GM18951 (cell line): ENCODE measurements around the gene IGF2R.

ENCODE experiments used
- POLR2A ChIP-seq: IDR thresholded peaks from 4 replicates; pipeline ENCODE4 v1.6.1; 2011; ENCODE audit warnings: mild to moderate bottlenecking; ENCODE audit not compliant: insufficient read length, insufficient read depth; ENCODE audit errors: extremely low read depth
- in situ Hi-C: fragments of 300-500 bp; cut with MboI; formaldehyde crosslinking; loops from one replicate; pipeline ENCODE4 v1.12.0; 2022; ENCODE audit warnings: low sequenced_read_pairs, mixed read lengths, inconsistent platforms; ENCODE audit not compliant: unreplicated experiment

Gene IGF2R

DNA sequence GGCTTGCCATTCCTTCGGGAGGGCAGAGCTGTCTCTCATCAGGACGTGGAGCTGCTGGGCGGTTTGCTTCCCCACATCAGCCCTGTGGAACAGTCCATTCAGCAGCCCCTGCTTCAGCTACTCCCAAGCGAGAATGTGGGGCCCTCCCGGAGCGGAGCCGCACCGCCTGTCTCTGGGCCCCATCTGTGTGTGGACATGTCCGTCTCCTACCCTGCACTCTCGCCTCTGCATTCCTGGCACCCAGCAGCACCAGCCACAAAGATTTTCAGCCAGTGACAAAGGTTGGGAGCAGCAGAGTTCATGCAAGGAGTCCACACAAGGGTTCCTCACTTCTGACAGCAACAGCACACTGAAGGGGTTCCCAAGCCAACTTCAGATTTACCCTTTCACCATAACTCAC lies 123.7 kb downstream of the IGF2R start:
- in situ Hi-C loops, result no loop called here

GRCh38 chr6:160093061-160093460 lies 124.2 kb downstream of the IGF2R start:
- in situ Hi-C loops, result no loop called here
- TF ChIP-seq POLR2A, result no peak

More for the DNA sequence above, 123.7 kb downstream of the IGF2R start:
- TF ChIP-seq POLR2A, result no peak

DNA sequence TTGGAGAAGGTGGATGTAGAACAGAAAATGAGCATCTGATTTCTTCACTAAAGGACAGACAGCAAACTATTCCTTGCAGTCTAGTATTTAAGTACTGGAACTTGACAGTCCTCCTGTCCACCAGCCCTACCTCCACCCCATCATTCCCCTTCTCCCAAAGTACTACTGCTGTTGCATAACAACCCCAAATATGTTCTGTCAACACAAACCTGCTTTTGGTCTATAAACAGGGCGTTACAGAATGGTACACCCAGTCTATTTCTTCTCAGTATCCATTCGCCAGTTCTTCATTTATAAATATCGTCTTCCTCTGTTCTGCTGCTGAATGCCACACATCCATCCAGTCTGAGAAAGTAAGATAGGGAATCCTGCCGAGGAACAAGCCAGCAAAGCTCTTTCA lies 125.1 kb downstream of the IGF2R start:
- no peak for TF ChIP-seq POLR2A
- in situ Hi-C loops, result no loop called here

GRCh38 chr6:160095146-160095845 lies 126.4 kb downstream of the IGF2R start:
- in situ Hi-C loops, result no loop called here
- no peak for TF ChIP-seq POLR2A

GRCh38 chr6:160101277-160102205 lies 132.7 kb downstream of the IGF2R start:
- no peak for TF ChIP-seq POLR2A
- in situ Hi-C loops, result no loop called here

DNA sequence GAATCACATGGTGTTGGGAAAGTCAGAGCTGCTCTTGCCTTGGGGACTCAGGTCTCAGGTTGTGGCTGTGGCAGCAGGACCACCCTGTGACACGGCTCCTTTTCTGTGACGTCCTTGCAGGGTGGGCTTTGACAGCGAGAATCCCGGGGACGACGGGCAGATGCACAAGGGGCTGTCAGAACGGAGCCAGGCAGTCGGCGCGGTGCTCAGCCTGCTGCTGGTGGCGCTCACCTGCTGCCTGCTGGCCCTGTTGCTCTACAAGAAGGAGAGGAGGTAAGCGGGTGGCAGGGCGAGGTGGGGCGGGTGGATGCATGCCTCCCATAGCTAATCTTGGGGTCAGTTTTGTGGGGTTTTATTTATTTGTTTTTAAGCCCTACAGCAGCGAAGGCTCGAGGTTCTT lies 133.5 kb downstream of the IGF2R start:
- in situ Hi-C loops, result no loop called here
- TF ChIP-seq POLR2A, result no peak

DNA sequence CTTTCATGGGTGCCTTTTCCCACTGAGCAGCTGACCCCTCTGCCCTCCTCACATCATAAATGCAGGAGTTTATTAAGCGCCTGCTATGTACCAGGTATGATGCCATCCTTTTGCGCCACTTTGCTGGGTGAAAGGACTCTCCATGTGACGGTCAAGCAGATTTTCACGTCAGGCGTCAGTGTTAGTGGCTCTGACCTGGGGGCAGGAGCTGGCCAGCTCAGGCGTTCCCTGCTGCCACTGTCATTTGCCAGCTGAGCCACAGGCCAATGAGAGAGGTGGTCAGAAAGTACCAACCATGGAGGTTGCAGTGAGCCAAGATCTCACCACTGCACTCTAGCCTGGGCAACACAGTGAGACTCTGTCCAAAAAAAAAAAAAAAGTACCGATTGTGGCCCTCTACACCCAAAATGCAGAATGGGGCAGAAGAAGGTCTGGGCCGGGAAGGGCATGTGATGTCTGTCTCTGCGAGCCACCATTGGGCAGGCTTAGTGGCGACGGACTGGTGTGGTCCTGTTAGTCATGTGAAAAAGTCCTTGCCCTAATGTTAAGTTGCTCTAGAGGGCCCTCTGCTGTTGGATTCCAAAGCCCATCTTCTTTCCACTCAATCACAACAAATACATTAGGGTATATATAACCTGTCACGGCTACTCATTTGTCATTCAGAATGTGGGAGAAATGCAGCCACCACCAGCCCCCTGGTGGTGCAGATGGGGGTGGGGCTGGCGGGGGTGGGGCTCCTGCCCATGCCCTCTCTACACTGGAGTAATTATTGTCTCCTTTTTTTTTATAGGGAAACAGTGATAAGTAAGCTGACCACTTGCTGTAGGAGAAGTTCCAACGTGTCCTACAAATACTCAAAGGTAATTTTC lies 134.3 kb downstream of the IGF2R start:
- in situ Hi-C loops, result no loop called here
- TF ChIP-seq POLR2A, result no peak

GRCh38 chr6:160103825-160104100 lies 134.9 kb downstream of the IGF2R start:
- no peak for TF ChIP-seq POLR2A
- in situ Hi-C loops, result no loop called here

DNA sequence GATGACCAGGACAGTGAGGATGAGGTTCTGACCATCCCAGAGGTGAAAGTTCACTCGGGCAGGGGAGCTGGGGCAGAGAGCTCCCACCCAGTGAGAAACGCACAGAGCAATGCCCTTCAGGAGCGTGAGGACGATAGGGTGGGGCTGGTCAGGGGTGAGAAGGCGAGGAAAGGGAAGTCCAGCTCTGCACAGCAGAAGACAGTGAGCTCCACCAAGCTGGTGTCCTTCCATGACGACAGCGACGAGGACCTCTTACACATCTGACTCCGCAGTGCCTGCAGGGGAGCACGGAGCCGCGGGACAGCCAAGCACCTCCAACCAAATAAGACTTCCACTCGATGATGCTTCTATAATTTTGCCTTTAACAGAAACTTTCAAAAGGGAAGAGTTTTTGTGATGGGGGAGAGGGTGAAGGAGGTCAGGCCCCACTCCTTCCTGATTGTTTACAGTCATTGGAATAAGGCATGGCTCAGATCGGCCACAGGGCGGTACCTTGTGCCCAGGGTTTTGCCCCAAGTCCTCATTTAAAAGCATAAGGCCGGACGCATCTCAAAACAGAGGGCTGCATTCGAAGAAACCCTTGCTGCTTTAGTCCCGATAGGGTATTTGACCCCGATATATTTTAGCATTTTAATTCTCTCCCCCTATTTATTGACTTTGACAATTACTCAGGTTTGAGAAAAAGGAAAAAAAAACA lies 136.1 kb downstream of the IGF2R start:
- TF ChIP-seq POLR2A, result no peak
- in situ Hi-C loops, result no loop called here

- in situ Hi-C loops, result no loop called here
- no peak for TF ChIP-seq POLR2A
Observed at GRCh38 chr6:160106010-160106409, 137.1 kb downstream of the IGF2R start.

DNA sequence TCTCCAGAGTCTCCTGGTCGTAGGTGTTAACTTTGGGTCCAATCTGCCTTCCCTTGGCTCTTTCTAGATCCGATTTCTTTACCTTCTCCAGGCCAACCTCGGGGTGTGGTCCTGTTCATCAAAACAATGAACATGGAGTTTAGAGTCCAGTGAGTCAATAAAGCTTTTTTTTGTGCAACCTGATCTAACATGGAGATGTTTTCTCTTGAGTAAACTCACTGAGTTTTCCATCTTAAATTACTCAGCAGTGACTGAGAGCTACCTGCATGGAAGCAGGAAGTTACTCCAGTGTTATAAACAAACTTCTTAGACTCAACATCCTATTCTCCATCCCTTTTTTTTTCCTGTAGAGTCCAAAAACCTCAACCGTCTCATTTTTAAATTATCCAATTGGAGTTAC lies 137.8 kb downstream of the IGF2R start:
- TF ChIP-seq POLR2A, result no peak
- in situ Hi-C loops, result no loop called here

DNA sequence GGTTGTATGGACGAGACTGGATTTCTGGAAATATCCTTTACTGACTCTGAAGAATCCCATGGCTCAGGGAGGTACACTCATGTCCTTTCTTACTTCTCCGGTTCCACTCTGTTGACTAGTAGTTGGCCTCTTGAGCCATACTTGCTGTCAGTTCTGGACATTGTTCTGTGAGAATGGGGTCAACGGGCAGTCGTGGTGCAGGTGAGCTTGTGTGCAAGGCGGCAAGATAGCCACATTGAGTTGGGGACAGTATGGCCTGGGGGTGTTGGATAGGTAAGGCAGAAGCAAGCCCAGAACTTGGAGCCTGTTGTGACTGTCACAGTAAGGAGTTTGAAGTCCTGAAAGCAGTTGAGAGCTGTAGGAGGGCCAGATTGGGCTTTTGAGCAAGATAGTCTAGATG lies 139.2 kb downstream of the IGF2R start:
- TF ChIP-seq POLR2A, result no peak
- in situ Hi-C loops, result no loop called here
